Mesothelial cell of epicardium (in vitro differentiated cells): ENCODE results near the gene TLCD3B. TPM values are rescaled to one million over a fixed set of nuclear protein-coding genes. Genes with fewer than 3 reads are reported as not detected.

Experiments used
- DNase-seq, 2 experiments: peaks; one replicate each; pipeline ENCODE4 v3.0.0; 2021; ENCODE audit warnings: low spot score in 2 of 2; ENCODE audit not compliant: unreplicated experiment in 2 of 2
- H3K27ac Mint-ChIP-seq: 2 replicates; pipeline ENCODE4 v1.8.0; 2021; ENCODE audit warnings: mixed read lengths
- H3K27me3 Mint-ChIP-seq: 2 replicates; pipeline ENCODE4 v1.8.0; 2021; ENCODE audit warnings: low read depth, mixed read lengths
- H3K36me3 Mint-ChIP-seq: 2 replicates; pipeline ENCODE4 v1.8.0; 2021; ENCODE audit warnings: mixed read lengths
- H3K4me1 Mint-ChIP-seq: 2 replicates; pipeline ENCODE4 v1.8.0; 2021; ENCODE audit warnings: mixed read lengths
- H3K4me3 Mint-ChIP-seq: 2 replicates; pipeline ENCODE4 v1.8.0; 2021; ENCODE audit warnings: mild to moderate bottlenecking, moderate library complexity, mixed read lengths
- H3K9me3 Mint-ChIP-seq: 2 replicates; pipeline ENCODE4 v1.8.0; 2021; ENCODE audit warnings: mixed read lengths
- total RNA-seq: library from RNA; stranded (reverse); gene quantifications from 3 replicates; pipeline ENCODE4 v1.2.1, GENCODE V29; 2021
- TF ChIP-seq, protein P1 (sequence below): fragments of 200-600 bp; sonication (generic); IDR thresholded peaks from one replicate; pipeline ENCODE4 v1.5.0; 2021; ENCODE audit warnings: antibody characterized with exemption; ENCODE audit not compliant: unreplicated experiment

TLCD3B gene
- total RNA-seq, 1 donor from 2014 or later: 0.72 TPM

DNA sequence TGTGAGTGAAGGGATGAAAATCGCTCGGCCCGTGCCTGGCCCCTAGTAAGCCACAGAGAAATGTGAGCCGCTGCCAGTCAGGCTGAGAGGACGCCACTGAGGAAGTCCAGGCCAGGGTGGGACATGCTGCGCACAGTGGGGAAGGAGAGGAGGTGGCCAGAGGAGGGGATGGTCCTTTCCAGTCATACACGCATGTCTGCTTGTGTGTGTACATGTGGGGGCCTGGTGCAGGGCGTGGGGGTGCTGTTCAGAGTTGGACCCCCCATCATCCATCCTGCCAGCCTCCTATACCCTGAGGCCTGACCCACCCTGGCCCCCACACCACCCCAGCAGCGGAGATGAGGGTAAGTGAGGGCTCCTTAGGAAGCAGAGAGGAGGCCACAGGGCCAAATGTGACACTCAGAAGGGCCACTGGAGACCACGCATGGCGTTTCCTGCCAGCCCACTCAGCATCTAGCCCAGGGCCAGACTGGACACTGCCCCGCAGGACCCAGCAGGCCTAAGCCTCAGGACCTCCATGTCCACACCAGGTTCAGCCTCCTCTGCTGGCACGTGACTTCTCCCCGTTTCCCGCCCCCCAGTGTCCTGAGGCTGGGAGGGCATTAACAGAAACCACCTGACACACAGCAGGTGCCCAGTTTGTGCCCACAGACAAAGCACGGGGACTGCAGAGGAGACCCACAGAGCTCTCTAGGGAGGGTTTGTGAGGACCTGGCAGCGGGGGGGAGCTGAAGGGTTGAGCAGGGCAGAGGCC, 27.2 kb downstream of the TLCD3B start:
- no peaks in the 10 kb centered on the region for H3K4me1 Mint-ChIP-seq
- H3K27me3 Mint-ChIP-seq: peaks cover 13% of the 10 kb centered on the region
- peaks cover 7% of the 10 kb centered on the region for H3K36me3 Mint-ChIP-seq
- TF ChIP-seq, protein P1, sequence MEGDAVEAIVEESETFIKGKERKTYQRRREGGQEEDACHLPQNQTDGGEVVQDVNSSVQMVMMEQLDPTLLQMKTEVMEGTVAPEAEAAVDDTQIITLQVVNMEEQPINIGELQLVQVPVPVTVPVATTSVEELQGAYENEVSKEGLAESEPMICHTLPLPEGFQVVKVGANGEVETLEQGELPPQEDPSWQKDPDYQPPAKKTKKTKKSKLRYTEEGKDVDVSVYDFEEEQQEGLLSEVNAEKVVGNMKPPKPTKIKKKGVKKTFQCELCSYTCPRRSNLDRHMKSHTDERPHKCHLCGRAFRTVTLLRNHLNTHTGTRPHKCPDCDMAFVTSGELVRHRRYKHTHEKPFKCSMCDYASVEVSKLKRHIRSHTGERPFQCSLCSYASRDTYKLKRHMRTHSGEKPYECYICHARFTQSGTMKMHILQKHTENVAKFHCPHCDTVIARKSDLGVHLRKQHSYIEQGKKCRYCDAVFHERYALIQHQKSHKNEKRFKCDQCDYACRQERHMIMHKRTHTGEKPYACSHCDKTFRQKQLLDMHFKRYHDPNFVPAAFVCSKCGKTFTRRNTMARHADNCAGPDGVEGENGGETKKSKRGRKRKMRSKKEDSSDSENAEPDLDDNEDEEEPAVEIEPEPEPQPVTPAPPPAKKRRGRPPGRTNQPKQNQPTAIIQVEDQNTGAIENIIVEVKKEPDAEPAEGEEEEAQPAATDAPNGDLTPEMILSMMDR: no peak
- no peak for DNase-seq
- no peak overlapping the region for H3K4me3 Mint-ChIP-seq
- no peaks in the 10 kb centered on the region for H3K9me3 Mint-ChIP-seq
- no peak overlapping the region for H3K27ac Mint-ChIP-seq

DNA sequence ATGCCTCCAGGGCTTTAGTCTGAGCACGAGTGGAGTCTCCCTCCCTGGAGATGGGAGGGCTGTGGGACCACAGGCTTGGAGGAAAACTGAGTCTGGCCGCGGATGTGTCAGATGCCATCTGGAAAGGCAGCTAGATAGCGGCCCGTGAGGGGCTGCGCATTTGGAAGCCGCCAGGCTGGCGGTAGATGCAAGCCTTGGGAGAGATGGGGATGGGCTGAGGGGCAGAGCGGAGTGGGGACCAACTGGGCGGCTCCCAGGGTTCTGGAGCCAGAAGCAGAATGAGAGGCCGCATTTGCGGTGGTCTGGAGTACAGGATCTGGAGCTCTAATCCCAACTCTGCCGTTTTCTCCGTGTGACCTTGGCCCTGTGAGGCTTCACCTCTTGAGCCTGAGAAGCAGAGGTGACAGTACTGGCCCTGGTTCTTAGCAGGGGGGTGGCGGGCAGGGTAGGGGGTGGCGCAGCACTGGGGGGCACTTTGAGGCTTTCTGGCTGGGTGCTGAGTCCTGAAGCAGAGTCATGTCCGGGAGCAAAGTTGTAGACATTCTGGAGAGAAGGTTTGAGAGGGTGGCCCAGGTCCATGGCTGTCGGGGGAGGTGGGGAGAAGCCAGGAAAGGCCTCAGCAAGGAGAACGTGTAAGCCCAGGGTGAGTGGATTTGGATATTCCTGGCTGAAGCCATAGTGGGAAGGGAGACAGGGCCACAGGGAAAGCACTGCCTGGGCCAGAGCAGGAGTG, 28.3 kb downstream of the TLCD3B start:
- Mint-ChIP-seq H3K9me3 (no peaks in the 10 kb centered on the region), H3K4me3 (no peak overlapping the region), H3K27ac (no peak overlapping the region), H3K27me3 (peaks cover 4% of the 10 kb centered on the region), H3K4me1 (no peaks in the 10 kb centered on the region), H3K36me3 (peaks cover 7% of the 10 kb centered on the region)
- TF ChIP-seq, protein P1: no peak
- DNase-seq: no peak

DNA sequence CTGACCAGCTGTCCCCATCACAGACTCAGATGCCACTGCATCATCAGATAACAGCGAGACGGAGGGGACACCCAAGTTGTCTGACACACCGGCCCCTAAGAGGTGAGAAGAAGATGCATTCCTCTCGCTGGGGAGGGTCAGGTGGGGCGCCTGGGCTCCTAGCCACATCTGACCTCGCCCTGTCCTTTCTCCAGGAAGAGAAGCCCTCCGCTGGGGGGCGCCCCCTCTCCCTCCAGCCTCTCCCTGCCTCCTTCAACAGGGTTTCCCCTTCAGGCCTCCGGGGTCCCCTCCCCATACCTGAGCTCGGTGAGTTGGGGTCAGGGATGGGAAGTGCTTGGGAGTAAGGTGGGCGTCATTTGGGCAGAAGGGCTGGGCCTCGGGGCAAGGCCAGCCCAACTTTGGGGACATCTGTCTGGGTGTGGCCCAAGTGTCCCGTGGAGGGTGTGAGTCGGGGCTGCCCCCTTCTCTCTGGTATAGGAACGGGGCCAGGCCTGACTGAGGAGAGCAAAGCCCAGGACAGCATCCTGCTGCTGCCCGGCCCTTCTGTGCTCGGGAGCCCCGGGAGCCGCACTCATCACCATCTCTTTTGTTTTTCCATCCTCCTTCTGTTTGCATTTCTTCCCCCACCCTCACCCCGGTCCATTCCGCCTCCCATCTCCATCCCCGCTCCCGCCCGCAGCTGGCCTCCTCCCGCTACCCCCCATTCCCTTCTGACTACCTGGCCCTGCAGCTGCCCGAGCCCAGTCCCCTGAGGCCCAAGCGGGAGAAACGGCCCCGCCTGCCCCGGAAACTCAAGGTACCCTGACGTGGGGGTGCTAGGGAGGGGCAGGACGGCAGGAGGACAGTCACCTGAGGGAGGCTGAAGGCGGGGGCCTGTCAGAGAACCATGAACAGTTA, 30.1 kb downstream of the TLCD3B start:
- no peak overlapping the region for H3K4me3 Mint-ChIP-seq

DNA sequence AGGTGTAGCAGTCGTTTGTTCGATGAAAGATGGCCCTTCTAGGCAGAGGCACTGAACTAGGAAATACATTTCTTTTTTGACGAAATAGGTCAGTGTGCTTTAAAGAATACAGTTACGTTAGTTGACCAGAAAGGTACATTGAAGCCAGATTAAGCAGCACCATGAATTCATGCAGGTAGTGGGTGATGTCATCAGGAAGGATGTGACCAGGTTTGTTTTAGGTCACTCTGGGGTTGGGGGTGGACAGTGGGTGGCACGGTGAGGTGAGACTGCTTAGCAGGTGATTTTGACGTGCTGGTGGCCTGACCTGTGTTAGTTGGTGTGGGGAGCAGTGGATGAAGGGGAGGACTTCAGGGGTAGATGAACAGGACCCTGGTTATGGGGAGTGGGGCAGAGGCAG, 31.5 kb downstream of the TLCD3B start:
- no peak overlapping the region for H3K4me3 Mint-ChIP-seq
- DNase-seq: no peak
- no peak overlapping the region for H3K27ac Mint-ChIP-seq
- H3K4me1 Mint-ChIP-seq: peaks cover 15% of the 10 kb centered on the region
- H3K36me3 Mint-ChIP-seq: peaks cover 7% of the 10 kb centered on the region
- H3K27me3 Mint-ChIP-seq: no peaks in the 10 kb centered on the region
- TF ChIP-seq, protein P1: no peak
- H3K9me3 Mint-ChIP-seq: no peaks in the 10 kb centered on the region

More for the DNA sequence above, 30.1 kb downstream of the TLCD3B start:
- H3K36me3 Mint-ChIP-seq: peaks cover 7% of the 10 kb centered on the region
- TF ChIP-seq, protein P1: no peak
- DNase-seq: no peak
- no peaks in the 10 kb centered on the region for H3K27me3 Mint-ChIP-seq
- H3K9me3 Mint-ChIP-seq: no peaks in the 10 kb centered on the region
- H3K27ac Mint-ChIP-seq: no peak overlapping the region
- H3K4me1 Mint-ChIP-seq: peaks cover 9% of the 10 kb centered on the region

DNA sequence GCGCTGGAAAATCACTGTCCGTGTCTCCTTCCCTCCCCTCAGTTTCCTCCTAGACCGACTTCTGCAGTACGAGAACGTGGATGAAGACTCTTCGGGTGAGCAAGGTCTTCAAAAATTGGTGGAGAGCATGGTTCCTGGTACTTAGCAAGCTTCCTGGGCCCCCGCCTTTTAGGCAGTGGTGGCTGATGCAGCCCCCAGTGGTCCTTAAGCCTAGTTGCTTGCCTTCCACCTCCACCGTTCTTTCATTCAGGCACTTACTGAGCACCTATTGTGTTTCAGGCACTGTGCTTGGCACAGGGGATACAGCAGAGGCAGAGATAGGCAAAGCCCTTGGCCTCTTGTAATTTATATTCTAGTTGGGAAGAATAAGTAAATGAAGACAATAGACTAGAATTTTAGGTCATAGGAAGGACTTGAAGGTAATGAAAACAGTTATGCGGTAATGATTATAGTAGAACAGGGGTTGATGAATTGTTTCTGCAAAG, 34.3 kb downstream of the TLCD3B start:
- peaks cover 20% of the 10 kb centered on the region for H3K4me1 Mint-ChIP-seq
- no peaks in the 10 kb centered on the region for H3K9me3 Mint-ChIP-seq
- DNase-seq: no peak
- H3K36me3 Mint-ChIP-seq: peaks cover 1% of the 10 kb centered on the region
- H3K27ac Mint-ChIP-seq: peak overlapping the region; percentile 98
- H3K27me3 Mint-ChIP-seq: no peaks in the 10 kb centered on the region
- peak overlapping the region; percentile 99 for H3K4me3 Mint-ChIP-seq
- TF ChIP-seq, protein P1: no peak
